Activated T-cell treated with anti-CD3 and anti-CD28 coated beads for 48 hours (primary cell): ENCODE results near the gene MKKS.
"Not testable (repeated sequence)": the region's sequence is repeated elsewhere in the genome, so short reads cannot be mapped to it uniquely, and the experiment has no call there.

Experiments used
- DNase-seq: peaks from one replicate; pipeline ENCODE4 v3.0.0-alpha.2; 2020; ENCODE audit warnings: low read depth

The MKKS gene

DNA sequence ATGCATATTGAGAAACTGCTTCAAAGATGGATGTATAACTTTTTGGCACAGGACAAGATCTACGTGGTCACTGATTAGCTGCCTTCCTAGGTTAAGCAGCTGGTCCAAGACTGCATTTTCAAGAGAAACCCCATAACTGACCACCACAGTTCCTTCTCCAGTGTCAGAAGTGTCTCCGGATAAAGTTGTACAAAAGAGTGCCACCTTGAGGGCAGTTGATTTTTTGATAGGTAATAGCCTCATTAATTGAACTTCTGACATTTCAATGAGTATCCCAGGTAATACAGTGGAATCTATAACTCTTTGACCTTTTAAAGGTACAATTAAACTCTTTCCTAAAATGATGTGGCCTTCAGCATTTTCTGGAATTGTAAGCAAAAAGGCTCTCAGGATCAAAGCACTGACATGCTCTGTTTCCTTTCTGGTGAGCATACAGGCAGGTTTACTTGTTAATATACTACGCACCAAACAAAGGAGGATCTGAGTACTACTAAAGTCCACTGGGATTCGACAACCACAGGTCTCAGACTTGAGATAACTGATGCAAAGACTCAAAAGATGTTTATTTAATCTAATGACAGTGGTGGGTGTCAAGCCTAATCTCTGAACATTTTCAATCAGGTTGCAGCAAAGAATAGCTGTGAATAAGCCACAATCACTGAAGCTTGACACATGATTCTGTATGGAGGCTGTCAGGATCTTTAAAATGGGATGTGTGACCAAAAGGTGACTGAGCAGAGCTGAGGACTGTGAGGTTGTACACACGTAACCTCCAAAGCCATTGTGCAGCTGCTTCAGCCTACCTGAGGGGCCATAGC, 21.2 kb downstream of the MKKS start:
- no peak for DNase-seq

DNA sequence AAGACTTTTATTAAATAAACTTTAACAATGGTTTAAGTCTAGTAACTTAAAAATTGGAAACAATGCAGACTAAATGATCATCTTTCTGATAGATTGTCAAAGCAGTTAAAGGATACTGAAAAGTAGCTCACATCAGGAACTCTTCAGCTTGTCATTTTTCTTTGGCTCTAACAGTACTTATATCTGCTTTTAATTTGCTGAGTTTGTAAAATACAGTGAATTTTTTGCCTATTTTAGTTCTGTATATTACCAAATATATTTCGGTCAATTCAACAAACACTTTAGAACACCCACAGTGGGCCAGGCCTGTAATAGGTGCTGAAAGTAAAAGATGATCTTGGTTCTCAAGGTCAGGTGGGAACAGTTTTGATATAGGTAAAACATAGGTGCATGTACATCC, 22.3 kb downstream of the MKKS start:
- DNase-seq, result no peak

GRCh38 chr20:10408108-10408813, 25.8 kb downstream of the MKKS start:
- DNase-seq, result no peak

- DNase-seq, result no peak
Observed at GRCh38 chr20:10404959-10405530, 29.0 kb downstream of the MKKS start.

DNA sequence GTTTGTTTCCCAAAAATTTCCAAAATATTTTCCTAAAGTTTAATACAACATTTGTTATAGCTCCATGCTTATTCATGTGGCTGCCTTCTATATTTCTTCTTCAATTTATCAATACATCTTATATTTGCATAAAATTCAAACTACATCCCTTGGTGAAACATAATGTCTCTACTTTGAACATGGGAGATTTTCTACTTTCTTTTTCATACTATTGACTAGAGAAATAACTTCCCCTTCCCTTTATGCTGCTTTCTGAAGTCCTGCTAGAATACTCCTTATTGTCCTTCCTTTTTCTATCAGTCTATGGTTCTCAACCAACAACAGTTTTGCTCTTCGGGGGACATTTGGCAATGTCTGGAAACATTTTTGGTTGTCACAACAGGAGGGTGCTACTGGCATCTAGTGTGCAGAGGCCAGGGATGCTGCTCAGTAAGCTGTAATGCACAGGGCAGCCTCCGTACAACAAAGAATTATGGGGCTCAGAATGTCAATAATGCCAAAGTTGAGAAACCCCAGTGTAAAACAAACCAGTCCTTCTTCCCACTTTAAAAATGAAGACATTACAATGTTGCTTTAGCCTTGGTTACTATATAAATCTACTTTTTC, 29.9 kb downstream of the MKKS start:
- DNase-seq, result no peak

- DNase-seq, result no peak
Observed at GRCh38 chr20:10402938-10403608, 30.9 kb downstream of the MKKS start.

GRCh38 chr20:10398834-10399369, 35.1 kb downstream of the MKKS start:
- no peak for DNase-seq

DNA sequence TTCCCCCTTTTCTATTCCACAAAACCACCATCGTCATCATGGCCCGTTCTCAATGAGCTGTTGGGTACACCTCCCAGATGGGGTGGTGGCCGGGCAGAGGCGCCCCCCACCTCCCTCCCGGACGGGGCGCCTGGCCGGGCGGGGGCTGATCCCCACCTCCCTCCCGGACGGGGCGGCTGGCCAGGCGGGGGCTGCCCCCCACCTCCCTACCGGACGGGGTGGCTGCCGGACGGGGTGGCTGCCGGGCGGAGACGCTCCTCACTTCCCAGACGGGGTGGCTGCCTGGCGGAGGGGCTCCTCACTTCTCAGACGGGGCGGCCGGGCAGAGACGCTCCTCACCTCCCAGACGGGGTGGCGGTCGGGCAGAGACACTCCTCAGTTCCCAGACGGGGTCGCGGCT, 39.3 kb downstream of the MKKS start:
- DNase-seq, result not testable (repeated sequence)

- DNase-seq, result no peak
Observed at GRCh38 chr20:10390709-10391108, 43.3 kb downstream of the MKKS start.

GRCh38 chr20:10388597-10388996, 45.4 kb downstream of the MKKS start:
- DNase-seq, result no peak

- DNase-seq, result no peak
Observed at GRCh38 chr20:10387686-10388085, 46.3 kb downstream of the MKKS start.

GRCh38 chr20:10385850-10386544, 48.0 kb downstream of the MKKS start:
- no peak for DNase-seq

GRCh38 chr20:10381477-10381876, 52.5 kb downstream of the MKKS start:
- DNase-seq, result no peak

- DNase-seq, result no peak
Observed at GRCh38 chr20:10379761-10380160, 54.3 kb downstream of the MKKS start.

GRCh38 chr20:10376270-10377075, 57.5 kb downstream of the MKKS start:
- no peak for DNase-seq

DNA sequence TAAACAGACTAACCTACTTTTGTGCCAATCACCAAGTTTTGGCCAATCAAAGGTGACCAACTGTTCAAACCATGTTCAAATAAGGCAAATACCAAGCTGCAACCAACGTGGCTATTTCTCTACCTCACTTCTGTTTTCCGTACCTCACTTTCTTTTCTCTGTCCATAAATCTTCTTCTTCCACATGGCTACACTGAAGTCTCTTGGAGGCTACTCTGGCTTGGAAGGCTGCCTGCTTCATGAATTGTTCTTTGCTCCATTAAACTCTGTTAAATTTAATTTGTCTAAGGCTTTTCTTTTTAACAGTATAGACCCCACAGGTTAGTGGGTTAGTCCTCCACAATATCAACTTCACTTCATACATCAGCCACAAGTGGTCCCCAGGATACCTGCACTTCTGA, 58.8 kb downstream of the MKKS start:
- no peak for DNase-seq

DNA sequence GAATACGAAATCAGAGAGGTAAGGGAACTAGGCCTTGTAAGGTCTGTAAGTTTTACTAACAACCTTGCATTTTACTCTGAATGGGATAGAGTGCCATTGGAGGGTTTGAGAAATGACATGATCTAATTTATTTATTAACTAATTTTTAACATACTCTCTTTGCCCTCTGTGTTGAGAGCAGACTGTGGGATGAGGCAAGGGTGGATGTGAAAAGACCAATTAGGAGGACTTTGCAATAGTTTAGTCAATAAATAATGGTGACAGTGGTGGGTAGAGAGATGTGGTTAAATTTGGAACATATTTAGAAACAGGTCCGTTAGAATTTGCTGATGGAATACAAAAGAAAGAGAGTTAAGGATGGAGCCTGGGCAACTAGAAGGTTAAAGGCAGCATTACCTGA, 60.0 kb downstream of the MKKS start:
- DNase-seq, result no peak

DNA sequence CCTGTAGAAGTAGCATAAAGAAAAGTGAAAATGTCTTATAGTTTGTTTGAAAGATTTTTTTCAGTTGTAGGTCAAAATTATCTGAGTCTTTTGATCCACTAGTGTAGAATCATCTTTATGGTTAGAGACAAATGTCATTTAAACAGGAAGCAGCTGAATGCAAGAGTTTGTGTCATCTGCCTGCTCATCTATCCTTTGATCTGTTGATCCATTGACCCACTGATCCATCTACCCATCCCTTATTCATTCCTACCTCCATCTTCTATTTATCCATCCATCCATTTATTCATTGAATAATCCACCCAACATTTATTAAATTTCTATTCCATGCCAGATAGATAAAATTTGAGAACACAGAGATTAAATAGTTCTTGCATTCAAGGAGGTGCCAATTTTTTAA, 62.6 kb downstream of the MKKS start:
- no peak for DNase-seq

DNA sequence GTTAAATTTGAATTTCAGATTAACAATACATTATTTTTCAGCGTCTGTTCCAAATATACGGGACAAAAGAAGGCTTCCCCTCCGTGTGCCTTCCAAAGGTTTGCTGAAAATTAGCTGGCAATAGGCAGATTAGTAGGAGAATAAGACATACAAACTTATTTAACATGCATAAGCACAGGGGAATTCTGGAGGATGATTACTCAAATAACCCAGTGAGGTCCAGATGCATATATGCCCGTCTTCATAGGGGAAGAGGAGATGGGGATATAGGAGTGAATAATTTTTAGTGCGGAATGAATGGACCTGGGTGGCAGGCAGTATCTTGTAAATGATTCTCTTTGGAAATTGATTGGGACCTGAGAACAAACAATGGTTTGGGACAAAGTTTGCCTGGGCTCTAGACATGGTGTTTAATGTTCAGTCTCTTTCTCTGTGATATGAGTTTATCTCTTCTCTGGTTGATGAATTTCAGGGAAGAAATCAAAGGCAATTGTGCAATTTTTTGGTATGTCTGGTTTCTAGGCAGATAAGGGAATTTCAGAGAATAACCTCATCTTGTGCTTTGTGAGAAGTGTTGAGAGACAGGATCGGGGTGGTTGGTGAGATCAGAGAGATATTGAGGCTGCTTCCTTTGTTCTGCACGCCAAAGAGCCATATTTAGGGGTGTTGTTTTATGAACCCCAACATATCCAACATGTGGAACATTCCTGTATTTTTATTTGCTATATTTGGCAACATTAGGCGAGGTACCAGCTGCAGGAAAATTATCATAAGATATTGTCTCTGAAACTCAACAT, 63.7 kb downstream of the MKKS start:
- DNase-seq, result no peak

DNA sequence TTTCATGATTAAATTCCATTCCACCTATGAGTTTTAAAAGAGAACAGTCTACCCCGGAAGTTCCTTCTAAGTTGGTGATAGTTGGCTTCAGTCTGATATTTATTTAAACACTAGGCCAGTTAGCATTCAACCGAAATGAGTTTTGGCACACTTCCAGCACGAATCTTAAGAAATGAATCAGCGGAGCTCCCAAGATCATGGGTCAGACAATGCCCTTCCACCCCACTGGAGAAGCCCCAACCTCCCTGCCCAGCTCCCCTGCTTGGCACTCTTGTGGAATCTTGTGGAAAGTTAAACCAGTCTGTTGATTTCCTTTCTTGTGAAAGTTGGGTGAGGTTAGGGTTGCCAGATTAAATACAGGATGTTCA, 64.3 kb downstream of the MKKS start:
- DNase-seq, result no peak
